MM.1S (cell line): ENCODE measurements around the gene SLC4A1AP.

Experiments
- EZH2 ChIP-seq: fragments of 300-600 bp; sonication (generic); optimal IDR thresholded peaks from 2 replicates; pipeline ENCODE3; 2017; ENCODE audit warnings: low read depth, mild to moderate bottlenecking, antibody characterized with exemption, low read length, mixed read lengths
- TF ChIP-seq, protein P1 (sequence below): fragments of 300-600 bp; sonication (generic); IDR thresholded peaks from 2 replicates; pipeline ENCODE4 v1.5.1; 2016; ENCODE audit warnings: antibody characterized with exemption, low read length, mixed read lengths

GRCh38 chr2:27628767-27629709 lies 34.7 kb upstream of the SLC4A1AP start, which contains the start of the genes CCDC121 and GPN1:
- TF ChIP-seq, protein P1, sequence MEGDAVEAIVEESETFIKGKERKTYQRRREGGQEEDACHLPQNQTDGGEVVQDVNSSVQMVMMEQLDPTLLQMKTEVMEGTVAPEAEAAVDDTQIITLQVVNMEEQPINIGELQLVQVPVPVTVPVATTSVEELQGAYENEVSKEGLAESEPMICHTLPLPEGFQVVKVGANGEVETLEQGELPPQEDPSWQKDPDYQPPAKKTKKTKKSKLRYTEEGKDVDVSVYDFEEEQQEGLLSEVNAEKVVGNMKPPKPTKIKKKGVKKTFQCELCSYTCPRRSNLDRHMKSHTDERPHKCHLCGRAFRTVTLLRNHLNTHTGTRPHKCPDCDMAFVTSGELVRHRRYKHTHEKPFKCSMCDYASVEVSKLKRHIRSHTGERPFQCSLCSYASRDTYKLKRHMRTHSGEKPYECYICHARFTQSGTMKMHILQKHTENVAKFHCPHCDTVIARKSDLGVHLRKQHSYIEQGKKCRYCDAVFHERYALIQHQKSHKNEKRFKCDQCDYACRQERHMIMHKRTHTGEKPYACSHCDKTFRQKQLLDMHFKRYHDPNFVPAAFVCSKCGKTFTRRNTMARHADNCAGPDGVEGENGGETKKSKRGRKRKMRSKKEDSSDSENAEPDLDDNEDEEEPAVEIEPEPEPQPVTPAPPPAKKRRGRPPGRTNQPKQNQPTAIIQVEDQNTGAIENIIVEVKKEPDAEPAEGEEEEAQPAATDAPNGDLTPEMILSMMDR: no peak
- TF ChIP-seq EZH2: no peak
